Suprapubic skin (tissue), 4 donors: Measurements from ENCODE around the gene KSR1. TPM values are rescaled to one million over a fixed set of nuclear protein-coding genes. Genes with fewer than 3 reads are reported as not detected.
"Not testable (repeated sequence)": the region's sequence is repeated elsewhere in the genome, so short reads cannot be mapped to it uniquely, and the experiment has no call there.

ENCODE experiments used
- DNase-seq, 2 donors: peaks; one replicate each; pipeline ENCODE4 v3.0.0-alpha.2; 2019; ENCODE audit warnings: low spot score in 2 of 2
- H3K27ac ChIP-seq: fragments of 200-600 bp; sonication (generic); one replicate; pipeline ENCODE4 v1.5.1; 2019
- H3K27me3 ChIP-seq: fragments of 200-600 bp; sonication (generic); one replicate; pipeline ENCODE4 v1.5.1; 2019
- H3K36me3 ChIP-seq: fragments of 200-600 bp; sonication (generic); one replicate; pipeline ENCODE4 v1.5.1; 2019
- H3K4me1 ChIP-seq: fragments of 200-600 bp; sonication (generic); one replicate; pipeline ENCODE4 v1.5.1; 2019
- H3K4me3 ChIP-seq: fragments of 200-600 bp; sonication (generic); one replicate; pipeline ENCODE4 v1.5.1; 2019; ENCODE audit warnings: mild to moderate bottlenecking
- H3K9me3 ChIP-seq: fragments of 200-600 bp; sonication (generic); one replicate; pipeline ENCODE4 v1.5.1; 2019
- EP300 ChIP-seq: sonication (generic); formaldehyde crosslinking; IDR thresholded peaks from one replicate; pipeline ENCODE4 v1.6.1; 2017; ENCODE audit warnings: antibody characterized with exemption
- POLR2A ChIP-seq, 2 donors: fragments of 450-650 bp; IDR thresholded peaks; one replicate each; pipeline ENCODE4 v1.6.1; 2017; ENCODE audit warnings: antibody characterized with exemption in 2 of 2, mild to moderate bottlenecking in 2 of 2, moderate library complexity in 2 of 2
- POLR2AphosphoS5 ChIP-seq, 3 donors: sonication (generic); formaldehyde crosslinking; IDR thresholded peaks; one replicate each; pipeline ENCODE4 v1.6.1; 2017; ENCODE audit warnings: antibody characterized with exemption in 3 of 3
- WGBS: methylation state at CpG from one replicate; pipeline ENCODE4 v1.1.5; 2018; 5-methylcytosine and 5-hydroxymethylcytosine counted together
- total RNA-seq, 4 donors: library from RNA; depleted of rRNA; stranded (reverse); fragments of >200 nt; gene quantifications; one replicate each; pipeline ENCODE4 v1.1.0, GENCODE V29; 2016
- TF ChIP-seq, protein P1 (sequence below), 2 donors: fragments of 200-600 bp in 1 of 2; fragments of 450-650 bp in 1 of 2; sonication (generic) in 1 of 2; IDR thresholded peaks; one replicate each; pipeline ENCODE4 v1.5.1; 2016 to 2019; ENCODE audit warnings: antibody characterized with exemption in 2 of 2, mild to moderate bottlenecking in 1 of 2, moderate library complexity in 1 of 2

Gene KSR1
- total RNA-seq, 4 donors from 2014 or later: 38.1 to 54.0 (median 49.5) TPM

DNA sequence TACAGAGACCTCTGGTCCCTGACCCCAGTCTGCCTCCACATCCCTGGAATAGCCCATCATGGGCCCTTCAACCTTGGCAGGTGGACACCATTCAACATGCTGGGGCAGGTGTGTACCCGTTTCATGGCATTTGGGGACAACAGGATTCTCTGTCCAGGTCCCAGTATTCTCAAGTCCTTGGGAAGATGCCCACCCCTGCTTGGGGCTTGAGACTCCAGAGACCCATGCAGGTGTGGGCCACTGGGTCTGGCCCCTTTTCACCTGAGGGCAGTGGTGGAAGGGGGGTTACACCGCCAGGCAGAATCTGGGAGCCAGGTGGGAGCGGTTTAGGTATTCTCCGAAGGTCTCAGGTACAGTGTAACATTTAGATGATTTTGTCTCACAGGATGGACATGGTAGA lies 37.1 kb upstream of the KSR1 start:
- Histone ChIP-seq H3K36me3 (no peaks in the 10 kb centered on the region), H3K9me3 (no peaks in the 10 kb centered on the region), H3K27ac (no peak overlapping the region), H3K4me3 (no peak overlapping the region), H3K4me1 (no peaks in the 10 kb centered on the region), H3K27me3 (no peaks in the 10 kb centered on the region)
- 95% methylated on average over 3 of the region's 4 CpGs for WGBS
- no peak for DNase-seq
- TF ChIP-seq, protein P1, sequence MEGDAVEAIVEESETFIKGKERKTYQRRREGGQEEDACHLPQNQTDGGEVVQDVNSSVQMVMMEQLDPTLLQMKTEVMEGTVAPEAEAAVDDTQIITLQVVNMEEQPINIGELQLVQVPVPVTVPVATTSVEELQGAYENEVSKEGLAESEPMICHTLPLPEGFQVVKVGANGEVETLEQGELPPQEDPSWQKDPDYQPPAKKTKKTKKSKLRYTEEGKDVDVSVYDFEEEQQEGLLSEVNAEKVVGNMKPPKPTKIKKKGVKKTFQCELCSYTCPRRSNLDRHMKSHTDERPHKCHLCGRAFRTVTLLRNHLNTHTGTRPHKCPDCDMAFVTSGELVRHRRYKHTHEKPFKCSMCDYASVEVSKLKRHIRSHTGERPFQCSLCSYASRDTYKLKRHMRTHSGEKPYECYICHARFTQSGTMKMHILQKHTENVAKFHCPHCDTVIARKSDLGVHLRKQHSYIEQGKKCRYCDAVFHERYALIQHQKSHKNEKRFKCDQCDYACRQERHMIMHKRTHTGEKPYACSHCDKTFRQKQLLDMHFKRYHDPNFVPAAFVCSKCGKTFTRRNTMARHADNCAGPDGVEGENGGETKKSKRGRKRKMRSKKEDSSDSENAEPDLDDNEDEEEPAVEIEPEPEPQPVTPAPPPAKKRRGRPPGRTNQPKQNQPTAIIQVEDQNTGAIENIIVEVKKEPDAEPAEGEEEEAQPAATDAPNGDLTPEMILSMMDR (IDR thresholded peaks at IDR 0.05): no peak
- no peak for TF ChIP-seq POLR2A (IDR thresholded peaks at IDR 0.05)
- TF ChIP-seq POLR2AphosphoS5 (IDR thresholded peaks at IDR 0.05): no peak
- TF ChIP-seq EP300: no peak

DNA sequence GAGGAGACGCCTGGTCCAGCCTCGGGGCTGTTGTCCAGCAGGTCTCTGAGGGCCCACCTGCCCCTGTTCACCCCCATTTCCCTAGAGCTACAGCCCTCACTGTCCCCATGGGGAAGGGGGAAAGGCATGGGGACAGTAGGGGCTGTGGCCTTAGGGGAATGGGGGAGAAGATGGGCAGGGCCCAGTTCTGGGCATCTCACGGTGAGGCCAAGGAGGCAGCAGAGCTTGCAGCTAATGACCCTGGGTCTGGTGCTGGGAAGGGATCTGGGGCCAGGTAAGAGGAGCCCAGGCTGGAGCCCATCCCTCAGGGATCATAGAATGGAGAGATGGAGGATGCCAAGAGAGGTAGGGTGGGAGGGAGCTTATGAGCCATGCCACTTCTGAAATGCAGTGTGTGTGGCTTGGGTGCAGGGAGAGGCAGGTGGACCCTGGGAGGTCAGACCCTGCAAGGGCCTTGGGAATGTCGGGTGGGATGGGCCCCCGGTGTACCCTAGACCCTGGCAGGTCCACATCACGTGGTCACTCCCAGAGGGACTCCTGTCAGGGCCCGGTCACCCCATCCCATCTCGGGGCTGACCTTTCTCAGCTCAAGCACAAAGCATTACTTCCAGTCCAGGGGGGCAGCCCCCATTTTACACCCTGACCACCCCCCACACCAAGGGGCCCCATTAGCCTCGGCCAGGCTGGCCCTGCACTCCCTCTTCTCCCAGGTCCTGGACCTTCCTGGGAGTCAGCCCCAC lies 35.9 kb upstream of the KSR1 start:
- TF ChIP-seq EP300: no peak
- TF ChIP-seq POLR2A (IDR thresholded peaks at IDR 0.05): no peak
- TF ChIP-seq, protein P1 (IDR thresholded peaks at IDR 0.05): no peak
- TF ChIP-seq POLR2AphosphoS5 (IDR thresholded peaks at IDR 0.05): no peak
- Histone ChIP-seq H3K4me1 (no peaks in the 10 kb centered on the region), H3K36me3 (no peaks in the 10 kb centered on the region), H3K9me3 (no peaks in the 10 kb centered on the region), H3K4me3 (no peak overlapping the region), H3K27ac (no peak overlapping the region), H3K27me3 (no peaks in the 10 kb centered on the region)
- 83% methylated on average over 9 of the region's 9 CpGs for WGBS
- no peak for DNase-seq

DNA sequence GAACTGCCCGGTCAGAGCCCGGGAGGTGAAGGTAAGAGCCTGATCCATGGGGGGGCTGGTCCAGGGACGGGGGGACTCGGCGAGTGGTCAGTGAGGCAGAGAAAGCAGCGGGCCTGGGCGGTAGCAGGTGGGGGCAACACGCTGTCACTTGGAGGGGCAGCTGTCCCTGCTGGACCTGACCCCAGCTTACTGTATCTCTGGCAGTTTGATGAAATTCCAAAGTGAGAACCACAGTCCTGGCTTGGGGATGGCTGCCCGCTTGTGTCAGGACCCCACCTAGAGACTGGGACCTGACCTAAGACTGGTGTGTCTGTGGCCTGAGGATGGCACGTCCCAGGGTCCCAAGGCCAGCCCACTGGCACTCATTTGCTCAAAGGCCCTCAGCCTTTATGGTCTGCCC lies 35.1 kb upstream of the KSR1 start:
- 98% methylated on average over 10 of the region's 10 CpGs for WGBS
- H3K27ac ChIP-seq: no peak overlapping the region
- no peak overlapping the region for H3K4me3 ChIP-seq
- no peaks in the 10 kb centered on the region for H3K9me3 ChIP-seq
- no peak for TF ChIP-seq EP300
- TF ChIP-seq, protein P1 (IDR thresholded peaks at IDR 0.05): no peak
- no peak for TF ChIP-seq POLR2AphosphoS5 (IDR thresholded peaks at IDR 0.05)
- no peaks in the 10 kb centered on the region for H3K4me1 ChIP-seq
- no peak for DNase-seq
- H3K36me3 ChIP-seq: no peaks in the 10 kb centered on the region
- H3K27me3 ChIP-seq: no peaks in the 10 kb centered on the region

DNA sequence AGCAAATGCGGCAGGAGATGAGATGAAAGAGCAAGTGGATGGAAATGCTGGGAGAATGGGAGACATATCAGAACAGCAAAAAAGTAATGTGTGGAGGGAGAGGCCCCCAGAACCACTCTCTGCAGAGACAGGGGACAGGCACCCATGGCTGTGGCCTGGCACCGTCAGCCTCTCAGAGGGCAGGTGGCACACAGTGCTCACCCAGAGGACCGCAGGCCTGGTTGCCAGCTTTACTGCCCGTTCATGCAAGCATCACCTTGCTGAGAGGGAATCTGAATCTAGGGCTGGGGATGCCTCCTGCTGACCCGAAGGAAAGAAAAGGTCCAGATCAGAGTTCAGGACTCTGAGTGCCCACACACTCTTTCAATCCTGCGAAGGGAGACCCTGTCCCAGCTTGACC lies 34.6 kb upstream of the KSR1 start:
- not testable (repeated sequence) for H3K4me3 ChIP-seq, H3K9me3 ChIP-seq, H3K36me3 ChIP-seq, H3K27ac ChIP-seq, DNase-seq, H3K4me1 ChIP-seq, H3K27me3 ChIP-seq
- 95% methylated on average over 6 of the region's 6 CpGs for WGBS

DNA sequence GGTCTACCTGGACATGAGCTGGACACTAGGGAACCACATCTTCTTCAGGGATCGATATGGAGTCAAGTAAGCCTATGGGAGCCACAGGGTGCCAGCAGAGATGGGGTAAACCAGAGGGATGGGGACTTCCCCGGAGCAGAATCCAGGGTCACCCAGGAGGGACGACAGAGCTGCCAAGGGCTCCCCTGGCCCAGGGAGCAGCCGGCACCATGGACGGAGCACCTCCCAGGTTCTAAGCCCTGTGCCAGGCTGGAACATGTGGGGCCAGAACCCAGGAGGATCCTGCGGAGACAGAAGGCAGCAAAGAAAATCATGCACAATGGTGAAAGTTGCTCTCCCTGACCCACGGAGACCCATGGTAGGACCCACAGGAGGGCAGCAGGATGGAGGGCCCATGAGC lies 33.6 kb upstream of the KSR1 start:
- DNase-seq: no peak
- TF ChIP-seq POLR2AphosphoS5 (IDR thresholded peaks at IDR 0.05): no peak
- no peak for TF ChIP-seq POLR2A (IDR thresholded peaks at IDR 0.05)
- TF ChIP-seq, protein P1 (IDR thresholded peaks at IDR 0.05): no peak
- no peak for TF ChIP-seq EP300
- Histone ChIP-seq H3K36me3 (no peaks in the 10 kb centered on the region), H3K27me3 (no peaks in the 10 kb centered on the region), H3K9me3 (no peaks in the 10 kb centered on the region), H3K4me3 (no peak overlapping the region), H3K27ac (no peak overlapping the region), H3K4me1 (no peaks in the 10 kb centered on the region)
- 83% methylated on average over 7 of the region's 7 CpGs for WGBS

- no peaks in the 10 kb centered on the region for H3K4me1 ChIP-seq
- 83% methylated on average over 3 of the region's 3 CpGs for WGBS
- H3K27me3 ChIP-seq: no peaks in the 10 kb centered on the region
- no peak overlapping the region for H3K4me3 ChIP-seq
- TF ChIP-seq, protein P1 (IDR thresholded peaks at IDR 0.05): no peak
- TF ChIP-seq POLR2AphosphoS5 (IDR thresholded peaks at IDR 0.05): no peak
- no peaks in the 10 kb centered on the region for H3K36me3 ChIP-seq
- H3K9me3 ChIP-seq: no peaks in the 10 kb centered on the region
- H3K27ac ChIP-seq: no peak overlapping the region
- no peak for DNase-seq
Measured at GRCh38 chr17:27423651-27424050, 32.6 kb upstream of the KSR1 start.
